GM21717 (cell line): ENCODE data around the gene IL21R.

Source experiments
- ATAC-seq: cut with Tn5 transposase; IDR thresholded peaks from one replicate; pipeline ENCODE4 v1.9.1; 2021; ENCODE audit warnings: mild to moderate bottlenecking, moderate library complexity; ENCODE audit not compliant: unreplicated experiment

Gene IL21R

DNA sequence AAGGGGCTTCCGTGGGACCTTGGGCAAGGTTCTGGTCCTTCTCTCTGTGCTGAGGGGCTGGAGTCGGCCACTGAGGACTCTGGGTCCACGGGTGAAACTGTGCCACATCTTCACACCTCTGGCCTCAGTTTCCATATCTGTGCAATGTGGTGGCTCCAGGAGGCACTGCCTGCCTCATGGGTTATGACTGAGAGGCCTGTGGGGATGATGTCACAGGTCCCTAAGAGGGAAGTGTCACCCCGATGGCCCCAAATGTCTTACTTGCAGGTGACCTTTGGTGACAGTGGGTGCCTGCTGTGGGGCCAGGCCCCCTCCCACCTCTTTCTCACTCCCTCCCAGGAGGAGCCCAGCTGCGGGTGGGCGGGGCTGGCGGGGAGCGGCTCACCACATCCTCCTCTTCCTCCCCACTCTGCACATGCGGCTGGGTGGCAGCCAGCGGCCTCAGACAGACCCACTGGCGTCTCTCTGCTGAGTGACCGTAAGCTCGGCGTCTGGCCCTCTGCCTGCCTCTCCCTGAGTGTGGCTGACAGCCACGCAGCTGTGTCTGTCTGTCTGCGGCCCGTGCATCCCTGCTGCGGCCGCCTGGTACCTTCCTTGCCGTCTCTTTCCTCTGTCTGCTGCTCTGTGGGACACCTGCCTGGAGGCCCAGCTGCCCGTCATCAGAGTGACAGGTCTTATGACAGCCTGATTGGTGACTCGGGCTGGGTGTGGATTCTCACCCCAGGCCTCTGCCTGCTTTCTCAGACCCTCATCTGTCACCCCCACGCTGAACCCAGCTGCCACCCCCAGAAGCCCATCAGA, at the start of gene IL21R:
IL21R (plus strand) TSS at position 407 of the 801 bp plus-strand sequence. CDS start 27,898 bp downstream, outside the sequence.
- ATAC-seq: peak; percentile 46

DNA sequence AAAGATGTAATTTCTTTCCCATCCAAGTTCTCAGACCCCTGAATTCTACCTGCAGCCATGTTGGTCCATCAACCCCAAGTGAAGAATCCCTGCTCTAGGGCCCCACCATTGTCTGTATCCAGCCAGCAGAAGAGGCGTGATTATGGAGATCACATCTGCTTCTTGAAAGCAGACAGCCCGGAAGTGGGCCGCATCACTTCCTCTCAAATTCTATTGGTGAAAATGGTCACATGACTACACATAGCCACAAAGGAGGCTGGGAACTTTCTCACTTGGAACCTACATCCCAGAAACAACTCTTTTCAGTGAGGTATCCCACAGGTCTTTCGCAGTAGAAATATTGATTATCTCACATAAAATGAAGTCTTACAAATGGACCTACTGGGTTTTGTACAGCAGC, 48.1 kb upstream of the IL21R start:
- no peak for ATAC-seq

DNA sequence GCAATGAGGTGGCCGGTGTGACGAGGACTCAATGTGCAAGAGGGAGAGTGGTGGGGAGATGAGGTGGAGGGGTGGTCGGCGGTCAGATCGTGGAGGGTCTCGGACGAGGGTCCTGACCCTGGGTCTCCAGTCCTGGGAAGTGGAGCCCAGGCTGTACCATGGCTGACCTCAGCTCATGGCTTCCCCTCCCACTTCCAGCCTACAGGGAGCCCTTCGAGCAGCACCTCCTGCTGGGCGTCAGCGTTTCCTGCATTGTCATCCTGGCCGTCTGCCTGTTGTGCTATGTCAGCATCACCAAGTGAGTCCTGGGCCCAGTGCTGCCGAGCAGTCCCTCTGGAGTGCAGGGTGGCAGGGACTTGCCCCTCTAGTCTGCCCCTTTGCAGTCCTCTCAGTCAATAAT, 46.4 kb upstream of the IL21R start:
- ATAC-seq: no peak

DNA sequence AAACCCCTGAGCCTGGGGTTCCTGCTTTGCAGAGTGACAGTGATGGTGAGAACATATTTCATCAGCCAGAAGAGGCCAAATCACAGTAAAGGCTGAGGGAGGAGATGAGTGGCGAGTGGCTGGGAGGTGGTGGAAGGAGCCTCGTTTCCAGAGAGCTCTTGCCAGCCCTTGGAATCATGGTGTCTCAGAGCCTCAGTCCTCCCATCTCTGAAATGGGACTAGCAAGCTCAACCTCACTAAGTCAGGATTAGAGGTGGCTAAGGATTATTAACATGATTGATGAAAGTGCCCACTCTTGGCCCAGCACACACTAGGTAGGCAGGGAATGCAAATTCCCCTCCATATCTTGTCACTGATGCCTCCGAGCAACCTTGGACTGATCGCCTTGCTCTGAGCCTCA, 45.2 kb upstream of the IL21R start:
- no peak for ATAC-seq

DNA sequence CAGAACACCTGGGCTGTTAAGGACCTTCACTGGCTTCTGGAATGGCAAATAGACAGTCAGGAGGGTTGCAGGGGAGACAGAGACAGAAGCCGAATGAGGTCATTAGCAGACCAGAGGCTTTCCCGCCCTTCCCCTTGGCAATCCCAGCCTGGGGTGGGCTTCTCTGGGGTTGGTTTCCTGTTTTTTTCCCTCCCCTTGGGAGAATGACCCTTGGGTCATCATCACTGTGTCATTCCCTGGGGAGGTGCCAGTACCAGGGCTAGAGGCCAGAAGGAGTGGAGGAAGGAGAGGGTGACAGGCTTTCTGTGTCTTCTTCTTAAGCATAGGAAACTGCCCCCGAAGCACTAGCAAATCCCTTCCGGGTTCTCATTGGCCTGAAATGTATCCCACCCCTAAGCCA, 42.9 kb upstream of the IL21R start:
- ATAC-seq: no peak

DNA sequence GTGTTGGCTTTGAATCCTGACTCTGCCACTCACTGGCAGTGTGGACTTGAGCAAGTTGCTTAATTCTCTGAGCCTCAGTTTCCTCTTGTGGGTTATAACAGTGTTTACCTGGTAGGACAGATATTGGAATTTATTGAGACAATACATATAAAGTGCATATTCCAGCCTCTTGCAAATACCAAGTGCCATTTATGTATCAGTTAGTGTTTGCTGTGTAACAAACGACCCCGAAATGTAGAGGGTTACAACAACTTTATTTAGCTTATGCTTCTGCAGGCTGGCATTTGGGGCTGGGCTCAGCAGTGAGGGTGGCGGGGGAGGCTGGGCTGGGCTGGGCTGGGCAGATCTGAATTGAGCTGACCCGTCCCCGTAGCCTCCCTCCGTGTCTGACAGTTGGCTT, 42.4 kb upstream of the IL21R start:
- ATAC-seq: no peak

DNA sequence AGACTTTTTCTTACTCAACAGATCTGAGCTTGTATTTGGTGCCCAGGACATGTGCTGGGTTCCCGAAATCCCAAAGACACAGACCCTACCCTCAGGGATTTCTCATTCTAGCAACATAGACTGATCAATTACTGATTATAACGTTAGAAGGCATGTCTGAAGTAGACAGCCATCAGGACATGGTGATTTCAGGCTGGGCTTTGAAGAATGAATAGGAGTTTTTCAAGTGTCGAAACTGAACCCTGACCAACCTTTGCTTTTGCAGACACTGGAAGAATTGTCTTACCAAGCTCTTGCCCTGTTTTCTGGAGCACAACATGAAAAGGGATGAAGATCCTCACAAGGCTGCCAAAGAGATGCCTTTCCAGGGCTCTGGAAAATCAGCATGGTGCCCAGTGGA, 40.0 kb upstream of the IL21R start:
- ATAC-seq: no peak

DNA sequence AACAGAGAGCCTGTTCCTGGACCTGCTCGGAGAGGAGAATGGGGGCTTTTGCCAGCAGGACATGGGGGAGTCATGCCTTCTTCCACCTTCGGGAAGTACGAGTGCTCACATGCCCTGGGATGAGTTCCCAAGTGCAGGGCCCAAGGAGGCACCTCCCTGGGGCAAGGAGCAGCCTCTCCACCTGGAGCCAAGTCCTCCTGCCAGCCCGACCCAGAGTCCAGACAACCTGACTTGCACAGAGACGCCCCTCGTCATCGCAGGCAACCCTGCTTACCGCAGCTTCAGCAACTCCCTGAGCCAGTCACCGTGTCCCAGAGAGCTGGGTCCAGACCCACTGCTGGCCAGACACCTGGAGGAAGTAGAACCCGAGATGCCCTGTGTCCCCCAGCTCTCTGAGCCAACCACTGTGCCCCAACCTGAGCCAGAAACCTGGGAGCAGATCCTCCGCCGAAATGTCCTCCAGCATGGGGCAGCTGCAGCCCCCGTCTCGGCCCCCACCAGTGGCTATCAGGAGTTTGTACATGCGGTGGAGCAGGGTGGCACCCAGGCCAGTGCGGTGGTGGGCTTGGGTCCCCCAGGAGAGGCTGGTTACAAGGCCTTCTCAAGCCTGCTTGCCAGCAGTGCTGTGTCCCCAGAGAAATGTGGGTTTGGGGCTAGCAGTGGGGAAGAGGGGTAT, 39.3 kb upstream of the IL21R start:
- no peak for ATAC-seq

DNA sequence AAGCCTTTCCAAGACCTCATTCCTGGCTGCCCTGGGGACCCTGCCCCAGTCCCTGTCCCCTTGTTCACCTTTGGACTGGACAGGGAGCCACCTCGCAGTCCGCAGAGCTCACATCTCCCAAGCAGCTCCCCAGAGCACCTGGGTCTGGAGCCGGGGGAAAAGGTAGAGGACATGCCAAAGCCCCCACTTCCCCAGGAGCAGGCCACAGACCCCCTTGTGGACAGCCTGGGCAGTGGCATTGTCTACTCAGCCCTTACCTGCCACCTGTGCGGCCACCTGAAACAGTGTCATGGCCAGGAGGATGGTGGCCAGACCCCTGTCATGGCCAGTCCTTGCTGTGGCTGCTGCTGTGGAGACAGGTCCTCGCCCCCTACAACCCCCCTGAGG, 38.7 kb upstream of the IL21R start:
- ATAC-seq: no peak

DNA sequence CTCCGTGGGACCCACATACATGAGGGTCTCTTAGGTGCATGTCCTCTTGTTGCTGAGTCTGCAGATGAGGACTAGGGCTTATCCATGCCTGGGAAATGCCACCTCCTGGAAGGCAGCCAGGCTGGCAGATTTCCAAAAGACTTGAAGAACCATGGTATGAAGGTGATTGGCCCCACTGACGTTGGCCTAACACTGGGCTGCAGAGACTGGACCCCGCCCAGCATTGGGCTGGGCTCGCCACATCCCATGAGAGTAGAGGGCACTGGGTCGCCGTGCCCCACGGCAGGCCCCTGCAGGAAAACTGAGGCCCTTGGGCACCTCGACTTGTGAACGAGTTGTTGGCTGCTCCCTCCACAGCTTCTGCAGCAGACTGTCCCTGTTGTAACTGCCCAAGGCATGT, 38.2 kb upstream of the IL21R start:
- no peak for ATAC-seq

DNA sequence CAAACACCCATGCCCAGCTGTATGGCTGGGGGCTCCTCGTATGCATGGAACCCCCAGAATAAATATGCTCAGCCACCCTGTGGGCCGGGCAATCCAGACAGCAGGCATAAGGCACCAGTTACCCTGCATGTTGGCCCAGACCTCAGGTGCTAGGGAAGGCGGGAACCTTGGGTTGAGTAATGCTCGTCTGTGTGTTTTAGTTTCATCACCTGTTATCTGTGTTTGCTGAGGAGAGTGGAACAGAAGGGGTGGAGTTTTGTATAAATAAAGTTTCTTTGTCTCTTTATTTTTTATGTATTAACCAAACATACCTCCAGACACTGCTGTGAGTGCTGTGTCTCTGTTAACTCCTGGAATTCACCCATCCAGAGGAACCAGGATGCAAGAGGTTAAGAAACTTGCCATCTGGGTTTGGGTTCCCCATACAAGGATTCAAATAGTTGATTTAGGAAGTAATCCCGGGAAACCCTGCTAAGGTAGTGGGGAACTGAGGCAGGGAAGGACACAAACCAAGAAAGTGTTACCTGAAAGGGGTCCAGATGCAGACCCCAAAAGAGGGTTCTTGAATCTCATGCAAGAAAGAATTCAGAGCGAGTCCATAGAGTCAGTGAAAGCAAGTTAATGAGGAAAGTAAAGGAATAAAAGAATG, 37.4 kb upstream of the IL21R start:
- no peak for ATAC-seq

DNA sequence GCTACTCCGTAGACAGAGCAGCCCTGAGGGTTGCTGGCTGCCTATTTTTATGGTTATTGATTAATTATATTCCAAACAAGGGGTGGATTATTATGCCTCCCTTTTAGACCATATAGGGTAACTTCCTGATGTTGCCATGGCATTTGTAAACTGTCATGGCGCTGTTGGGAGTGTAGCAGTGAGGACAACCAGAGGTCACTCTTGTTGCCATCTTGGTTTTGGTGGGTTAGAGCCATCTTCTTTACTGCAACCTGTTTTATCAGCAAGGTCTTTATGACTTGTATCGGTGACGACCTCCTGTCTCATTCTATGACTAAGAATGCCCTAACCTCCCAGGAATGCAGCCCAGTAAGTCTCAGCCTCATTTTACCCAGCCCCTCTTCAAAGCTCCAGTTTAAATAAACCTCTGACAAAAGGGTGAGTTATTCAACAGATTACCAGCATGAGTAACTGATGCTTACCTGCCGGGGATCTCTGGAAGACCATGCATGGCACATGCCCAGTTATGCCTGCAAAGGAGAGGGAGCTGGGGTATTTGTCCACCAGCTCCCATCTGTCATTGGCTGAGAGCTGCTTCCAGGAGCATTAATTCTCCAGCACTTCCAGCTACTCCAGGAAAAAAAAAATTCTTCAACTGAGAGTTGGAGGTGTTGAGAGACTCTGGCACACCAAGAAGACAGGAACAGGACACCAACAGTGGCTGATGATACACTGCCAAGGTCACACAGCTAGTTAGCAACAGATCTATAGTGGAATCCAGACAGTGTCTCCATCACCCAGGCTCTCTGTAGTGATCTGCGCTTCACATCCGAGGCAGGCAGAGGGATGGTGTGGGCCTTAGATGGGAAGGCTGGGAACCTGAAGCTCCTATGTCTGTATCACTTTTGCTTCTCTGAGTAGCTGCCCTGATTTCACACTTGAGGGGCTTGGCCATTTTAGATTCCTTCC, 36.6 kb upstream of the IL21R start:
- no peak for ATAC-seq

DNA sequence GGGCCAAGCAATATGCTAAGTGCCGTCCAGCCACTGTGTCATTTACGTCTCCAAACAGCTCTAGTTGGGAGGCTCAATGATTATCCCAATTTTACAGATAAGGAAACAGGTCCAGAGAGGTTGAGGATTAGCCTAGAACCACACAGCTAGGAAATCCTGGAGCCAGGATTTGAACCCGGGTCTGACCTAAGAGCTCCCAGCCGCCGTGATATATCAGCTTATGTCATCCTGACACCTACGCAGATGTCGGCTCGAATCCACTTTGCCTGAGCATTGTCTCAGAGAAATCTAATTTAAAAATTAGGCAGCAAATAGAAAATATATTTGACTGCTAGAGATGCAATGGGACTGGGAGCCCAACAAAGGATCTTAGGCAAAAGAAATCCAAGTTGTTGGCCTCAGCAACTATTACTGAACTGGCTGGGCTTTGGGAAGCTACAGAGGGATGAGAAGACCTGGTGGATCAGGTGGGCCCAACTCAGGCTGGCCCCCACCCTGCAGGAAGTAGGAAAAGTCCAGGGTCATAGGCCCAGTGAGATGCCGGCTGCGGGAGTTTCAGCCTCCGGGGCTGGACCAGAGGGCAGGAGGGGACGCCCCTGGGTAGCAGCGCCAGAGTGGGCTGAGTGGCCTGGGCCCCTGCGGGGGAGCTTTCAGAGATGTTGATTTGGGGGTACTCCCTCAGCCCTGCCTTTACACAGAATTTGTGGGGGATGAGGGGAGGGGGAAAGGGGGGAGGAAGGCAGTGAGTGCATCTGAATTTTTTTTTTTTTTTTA, 35.1 kb upstream of the IL21R start:
- ATAC-seq: no peak

DNA sequence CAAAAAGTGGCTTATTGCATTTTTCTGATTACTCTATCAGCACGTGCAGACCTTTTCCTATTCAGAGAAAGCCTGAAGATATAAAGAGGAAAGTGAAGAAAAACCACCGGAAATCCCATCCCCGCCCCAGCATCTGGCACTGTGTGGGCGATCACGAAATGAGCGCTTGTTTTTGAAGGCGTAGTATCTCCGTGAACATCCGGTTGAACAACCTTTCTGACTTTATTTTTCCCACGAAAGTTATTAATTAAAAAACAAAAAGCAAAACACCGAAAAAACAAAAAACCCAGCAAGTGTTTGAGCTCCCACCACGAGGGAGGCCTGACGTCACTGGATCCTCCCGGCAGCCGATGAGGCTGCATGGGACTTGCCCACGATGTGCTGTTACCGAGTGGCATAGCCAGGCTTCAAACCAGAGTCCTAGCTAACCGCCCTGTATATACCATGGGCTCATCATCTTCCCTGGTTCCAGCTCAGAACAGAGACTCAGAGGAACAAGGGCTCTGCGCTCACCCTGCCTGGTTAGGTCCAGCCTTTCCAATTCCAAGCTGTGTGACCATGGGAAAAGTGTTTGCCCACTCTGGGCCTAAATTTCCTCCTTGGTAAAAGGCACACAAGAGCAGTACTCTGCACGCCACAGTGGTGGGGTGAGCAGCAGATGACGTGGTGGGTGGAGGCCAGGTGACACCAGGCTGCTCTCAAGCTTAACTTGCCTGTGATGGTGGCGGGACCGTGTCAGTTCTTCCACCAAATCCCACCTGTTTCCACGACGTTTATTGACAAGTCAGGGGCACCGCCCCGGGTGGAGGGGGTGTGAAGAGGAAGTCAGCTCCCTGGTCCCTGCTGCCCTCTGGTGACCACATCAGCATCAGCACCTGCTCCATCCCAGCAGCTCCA, 34.3 kb upstream of the IL21R start:
- peak; percentile 60 for ATAC-seq

DNA sequence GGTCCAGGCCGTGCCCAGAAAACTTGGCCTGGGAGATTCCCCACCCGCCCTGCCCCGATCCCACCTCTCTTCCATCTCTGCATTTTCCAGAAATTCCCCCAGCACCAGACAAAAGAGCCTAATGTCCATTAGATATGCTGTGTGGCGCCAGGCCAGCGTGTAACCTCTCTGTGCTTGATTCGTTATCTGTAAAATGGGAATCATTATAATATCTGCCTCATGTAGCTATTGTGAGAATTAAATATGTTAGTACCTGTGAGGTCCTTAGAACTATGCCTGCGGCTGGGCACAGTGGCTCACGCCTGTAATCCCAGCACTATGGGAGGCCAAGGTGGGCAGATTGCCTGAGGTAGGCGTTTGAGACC, 33.6 kb upstream of the IL21R start:
- no peak for ATAC-seq

DNA sequence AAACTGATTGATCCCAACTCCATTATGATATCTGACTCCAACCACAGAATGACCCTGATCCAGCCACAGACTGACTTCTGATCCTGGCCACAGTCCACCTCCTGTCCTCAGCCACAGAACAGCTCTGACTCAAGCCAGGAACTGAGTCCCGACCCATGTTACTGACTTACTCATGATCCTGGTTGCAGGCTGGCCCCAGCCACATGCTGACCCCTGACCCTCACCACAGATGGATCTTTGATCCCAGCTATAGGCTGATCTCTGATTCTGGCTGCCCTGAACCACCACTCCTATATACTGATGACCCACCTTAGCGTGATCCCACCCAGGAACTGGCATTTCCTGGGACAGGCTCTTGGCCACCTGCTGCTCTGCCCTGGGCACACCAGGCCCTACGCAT, 32.2 kb upstream of the IL21R start:
- ATAC-seq: no peak

DNA sequence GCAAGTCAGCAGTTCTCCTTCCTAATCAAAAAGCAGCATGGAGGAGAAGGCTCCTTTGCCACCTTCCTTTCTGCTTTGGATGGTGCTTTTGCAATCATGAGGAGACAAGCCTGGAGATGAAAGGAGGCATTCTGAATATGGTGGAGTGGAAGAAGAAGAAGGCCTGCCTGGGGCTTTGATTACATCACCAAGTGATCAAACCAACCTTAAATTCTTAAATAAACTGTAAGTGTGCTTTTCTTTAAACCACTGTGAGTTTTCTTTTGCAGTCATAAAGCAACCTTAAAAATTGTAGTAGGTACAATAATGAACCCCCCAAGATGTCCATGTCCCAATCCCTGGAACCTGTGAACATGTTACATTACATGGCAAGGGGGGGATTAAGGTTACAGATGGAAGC, 31.7 kb upstream of the IL21R start:
- ATAC-seq: no peak

DNA sequence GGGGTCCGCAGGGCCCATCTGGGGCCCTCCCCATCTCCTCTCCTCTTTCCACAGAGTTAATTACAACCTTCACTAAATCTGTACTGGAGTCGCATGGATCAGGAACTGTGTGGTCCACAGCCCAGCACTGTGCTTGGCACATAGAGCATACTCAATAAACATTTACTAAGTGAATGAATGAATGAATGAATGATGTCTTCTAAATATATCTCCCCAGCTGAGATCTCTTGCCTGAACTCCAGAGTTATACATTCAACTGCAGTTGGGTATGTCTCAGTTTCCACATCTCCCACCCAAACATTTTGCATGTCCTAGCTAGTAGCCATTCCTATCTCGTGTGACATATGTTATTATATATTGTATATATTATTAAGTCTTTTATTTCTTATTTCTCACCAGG, 28.7 kb upstream of the IL21R start:
- ATAC-seq: no peak

DNA sequence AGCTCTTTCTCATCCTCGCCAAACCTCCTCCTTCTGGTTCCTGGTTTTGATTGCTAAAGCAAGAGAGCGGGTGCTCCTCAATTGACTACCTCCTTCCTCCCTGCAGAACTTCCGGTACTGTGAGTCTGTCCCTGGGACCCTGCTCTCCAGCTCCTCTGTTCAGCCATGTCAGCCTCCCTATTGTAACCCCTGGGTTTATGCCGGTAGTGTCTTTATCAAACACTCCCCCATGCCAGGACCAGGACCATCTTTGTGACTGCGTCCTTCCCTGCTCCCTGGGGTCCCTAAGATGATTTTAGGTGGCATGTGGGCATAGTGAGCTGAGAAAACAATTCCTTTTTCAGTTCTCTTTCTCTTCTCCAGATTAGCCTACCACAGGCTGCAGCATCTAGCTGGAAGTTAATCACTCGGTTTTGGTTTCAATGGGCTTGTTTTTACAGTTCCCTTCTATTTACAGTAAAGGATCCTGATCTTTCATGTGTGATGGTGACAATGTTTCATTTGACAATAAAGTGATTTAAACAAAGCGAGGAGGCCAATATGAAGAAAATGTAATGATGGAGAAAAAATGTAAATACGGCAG, 27.7 kb upstream of the IL21R start:
- ATAC-seq: peak; percentile 32
